Thyroid gland (tissue), 4 donors: ENCODE measurements around the gene HADHA.

ENCODE experiments used
- POLR2A ChIP-seq, 2 donors: fragments of 450-650 bp; IDR thresholded peaks; one replicate each; pipeline ENCODE4 v1.6.1; 2017; ENCODE audit warnings: antibody characterized with exemption in 2 of 2, mild to moderate bottlenecking in 2 of 2, moderate library complexity in 1 of 2
- TF ChIP-seq, protein P1 (sequence below), 6 experiments: fragments of 200-600 bp in 3 of 6; fragments of 450-650 bp in 3 of 6; sonication (generic) in 3 of 6; IDR thresholded peaks; one replicate each; pipeline ENCODE4 v1.5.1; 2016 to 2019; ENCODE audit warnings: antibody characterized with exemption in 6 of 6, mild to moderate bottlenecking in 2 of 6, inconsistent platforms in 1 of 6, moderate library complexity in 1 of 6

DNA sequence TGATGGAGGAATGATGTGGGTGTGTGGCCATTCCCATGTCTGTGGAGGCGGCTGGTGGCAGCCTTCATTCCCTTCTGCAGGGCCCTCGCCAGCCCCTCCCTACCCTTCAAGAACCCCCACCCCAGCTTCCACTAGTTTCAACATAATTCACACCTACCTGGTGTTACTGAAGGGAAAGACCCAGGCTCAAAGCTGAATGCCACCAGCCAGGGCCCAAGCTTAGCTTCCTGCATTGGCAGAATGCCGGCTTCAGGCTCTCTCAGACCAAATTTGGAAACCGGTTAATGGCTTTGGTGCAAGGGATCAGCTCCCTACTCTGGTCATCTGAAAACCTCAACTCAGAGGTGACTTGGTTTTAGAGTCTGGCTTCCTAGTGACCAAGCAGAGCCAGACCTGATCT lies 54.7 kb downstream of the HADHA start:
- TF ChIP-seq POLR2A (IDR thresholded peaks at IDR 0.05): no peak
- TF ChIP-seq, protein P1, sequence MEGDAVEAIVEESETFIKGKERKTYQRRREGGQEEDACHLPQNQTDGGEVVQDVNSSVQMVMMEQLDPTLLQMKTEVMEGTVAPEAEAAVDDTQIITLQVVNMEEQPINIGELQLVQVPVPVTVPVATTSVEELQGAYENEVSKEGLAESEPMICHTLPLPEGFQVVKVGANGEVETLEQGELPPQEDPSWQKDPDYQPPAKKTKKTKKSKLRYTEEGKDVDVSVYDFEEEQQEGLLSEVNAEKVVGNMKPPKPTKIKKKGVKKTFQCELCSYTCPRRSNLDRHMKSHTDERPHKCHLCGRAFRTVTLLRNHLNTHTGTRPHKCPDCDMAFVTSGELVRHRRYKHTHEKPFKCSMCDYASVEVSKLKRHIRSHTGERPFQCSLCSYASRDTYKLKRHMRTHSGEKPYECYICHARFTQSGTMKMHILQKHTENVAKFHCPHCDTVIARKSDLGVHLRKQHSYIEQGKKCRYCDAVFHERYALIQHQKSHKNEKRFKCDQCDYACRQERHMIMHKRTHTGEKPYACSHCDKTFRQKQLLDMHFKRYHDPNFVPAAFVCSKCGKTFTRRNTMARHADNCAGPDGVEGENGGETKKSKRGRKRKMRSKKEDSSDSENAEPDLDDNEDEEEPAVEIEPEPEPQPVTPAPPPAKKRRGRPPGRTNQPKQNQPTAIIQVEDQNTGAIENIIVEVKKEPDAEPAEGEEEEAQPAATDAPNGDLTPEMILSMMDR (IDR thresholded peaks at IDR 0.05): no peak
